PC-3 (cell line): ENCODE results near the gene TUBGCP3. TPM values are rescaled to one million over a fixed set of nuclear protein-coding genes. Genes with fewer than 3 reads are reported as not detected.

Experiments
- ATAC-seq: fragments of 200-7000 bp; cut with Tn5 transposase; 2 replicates; pipeline ENCODE4 v1.9.1; 2020; ENCODE audit warnings: mild to moderate bottlenecking, moderate library complexity
- BruUV-seq: library from RNA; stranded (reverse); fragments of 400-500 nt; replicated peaks from 2 replicates; lab custom pipeline; 2021; lab: Mats Ljungman, UMichigan
- CTCF ChIA-PET: fragments of 300-600 bp; sonication (Branson Sonifier 250); formaldehyde crosslinking; loops from one replicate; lab custom pipeline; 2022; ENCODE audit warnings: antibody characterized with exemption; lab: Charles Lee
- POLR2A ChIA-PET: fragments of 300-600 bp; sonication (Branson Sonifier 250); formaldehyde crosslinking; loops from one replicate; lab custom pipeline; 2022; ENCODE audit warnings: antibody characterized with exemption; ENCODE audit not compliant: unreplicated experiment; lab: Charles Lee
- DNase-seq: peaks from one replicate; pipeline ENCODE4 v3.0.0-alpha.2; 2015
- H2AFZ ChIP-seq: fragments of 300-600 bp; sonication (generic); 2 replicates; pipeline ENCODE4 v1.6.0; 2016; ENCODE audit warnings: antibody characterized with exemption, low read length
- H3F3A ChIP-seq: fragments of 300-600 bp; sonication (generic); one replicate; pipeline ENCODE4 v1.6.0; 2017; ENCODE audit warnings: antibody characterized with exemption, low read length, control low read depth, mild to moderate bottlenecking; ENCODE audit not compliant: unreplicated experiment
- H3K27ac ChIP-seq: fragments of 300-600 bp; sonication (generic); 2 replicates; pipeline ENCODE4 v1.5.1; 2016; ENCODE audit warnings: mild to moderate bottlenecking, low read length
- H3K27me3 ChIP-seq: fragments of 300-600 bp; sonication (generic); 2 replicates; pipeline ENCODE4 v1.6.1; 2016; ENCODE audit warnings: low read length, mixed read lengths
- H3K36me3 ChIP-seq: fragments of 300-600 bp; sonication (generic); 2 replicates; pipeline ENCODE4 v1.6.1; 2016; ENCODE audit warnings: low read depth, mixed run types, low read length, mixed read lengths
- H3K4me1 ChIP-seq: fragments of 300-600 bp; sonication (generic); 2 replicates; pipeline ENCODE4 v1.5.1; 2016; ENCODE audit warnings: low read length; ENCODE audit not compliant: insufficient read depth
- H3K4me2 ChIP-seq: fragments of 300-600 bp; sonication (generic); 2 replicates; pipeline ENCODE4 v1.6.0; 2016; ENCODE audit warnings: low read length
- H3K4me3 ChIP-seq: fragments of 300-600 bp; sonication (generic); 2 replicates; pipeline ENCODE4 v1.5.1; 2016; ENCODE audit warnings: mild to moderate bottlenecking, low read length, mixed read lengths
- H3K79me2 ChIP-seq: fragments of 300-600 bp; sonication (generic); 2 replicates; pipeline ENCODE4 v1.6.1; 2017; ENCODE audit warnings: low read length, mixed read lengths
- H3K9ac ChIP-seq: fragments of 300-600 bp; sonication (generic); 2 replicates; pipeline ENCODE4 v1.6.0; 2016; ENCODE audit warnings: mild to moderate bottlenecking, low read length
- H3K9me2 ChIP-seq: fragments of 300-600 bp; sonication (generic); replicated peaks from 2 replicates; pipeline ENCODE4 v1.6.1; 2016; ENCODE audit warnings: mixed run types, low read length, mixed read lengths
- H3K9me3 ChIP-seq: fragments of 300-600 bp; sonication (generic); 2 replicates; pipeline ENCODE4 v1.6.1; 2016; ENCODE audit warnings: low read length, mixed read lengths
- H4K20me1 ChIP-seq: fragments of 300-600 bp; sonication (generic); 2 replicates; pipeline ENCODE4 v1.6.1; 2016; ENCODE audit warnings: low read length, mixed read lengths
- CTCF ChIP-seq: fragments of 300-600 bp; sonication (generic); conservative IDR thresholded peaks from 2 replicates; pipeline ENCODE4 v1.5.1; 2017; ENCODE audit warnings: antibody characterized with exemption, low read depth, mild to moderate bottlenecking, low read length
- EZH2 ChIP-seq: fragments of 300-600 bp; sonication (generic); IDR thresholded peaks from one replicate; pipeline ENCODE4 v1.6.1; 2017; ENCODE audit warnings: antibody characterized with exemption, mild to moderate bottlenecking, low read length; ENCODE audit not compliant: unreplicated experiment
- EZH2phosphoT487 ChIP-seq: fragments of 300-600 bp; sonication (generic); IDR thresholded peaks from 2 replicates; pipeline ENCODE4 v1.6.1; 2018; ENCODE audit warnings: mild to moderate bottlenecking, antibody characterized with exemption, low read length, borderline replicate concordance
- intact Hi-C: fragments of 100-400 bp; cut with micrococcal nuclease; formaldehyde crosslinking; loops from 2 replicates; pipeline ENCODE4 v1.9.0; 2023
- total RNA-seq: library from RNA; depleted of rRNA; stranded (reverse); fragments of >200 nt; gene quantifications from 2 replicates; pipeline ENCODE4 v1.2.3, GENCODE V29; 2014

The TUBGCP3 gene
- total RNA-seq, 1 experiment from 2014 or later: 25.8 TPM

- H3K4me2 ChIP-seq: no peak overlapping the region
- no peaks in the 10 kb centered on the region for H3K36me3 ChIP-seq
- H3K27me3 ChIP-seq: no peaks in the 10 kb centered on the region
- H3K4me1 ChIP-seq: no peaks in the 10 kb centered on the region
- no peaks in the 10 kb centered on the region for H4K20me1 ChIP-seq
- CTCF ChIA-PET: no interaction called here
- DNase-seq (no peak), ATAC-seq (no peak)
- H3F3A ChIP-seq: no peaks in the 10 kb centered on the region
- POLR2A ChIA-PET: interaction anchor here (0.7 kb wide), 1 partner anchor 121 kb away, joined by 4 read pairs; no protein-coding TSS in a partner anchor
- H3K9me2 ChIP-seq: no peaks in the 10 kb centered on the region
- intact Hi-C loops: no loop called here
- H3K27ac ChIP-seq: no peak overlapping the region
- H3K79me2 ChIP-seq: no peaks in the 10 kb centered on the region
- TF ChIP-seq EZH2phosphoT487 (no peak), CTCF (no peak), EZH2 (no peak)
- BruUV-seq: no TSS peak
- no peak overlapping the region for H3K4me3 ChIP-seq
- no peaks in the 10 kb centered on the region for H3K9me3 ChIP-seq
- no peak overlapping the region for H3K9ac ChIP-seq
- H2AFZ ChIP-seq: no peak overlapping the region
These were observed 114.1 kb downstream of the TUBGCP3 start for GRCh38 chr13:112473818-112474217.

GRCh38 chr13:112469071-112469745, 118.7 kb downstream of the TUBGCP3 start:
- no TSS peak for BruUV-seq
- CTCF ChIA-PET: no interaction called here

More at GRCh38 chr13:112469071-112469745, 118.7 kb downstream of the TUBGCP3 start:
- no peak for TF ChIP-seq EZH2phosphoT487
- TF ChIP-seq EZH2: no peak
- no peak for TF ChIP-seq CTCF
- DNase-seq (no peak), ATAC-seq (no peak)
- Histone ChIP-seq H3K36me3 (no peaks in the 10 kb centered on the region), H3K27ac (no peak overlapping the region), H3F3A (no peaks in the 10 kb centered on the region), H3K4me1 (no peaks in the 10 kb centered on the region), H3K27me3 (no peaks in the 10 kb centered on the region), H4K20me1 (no peaks in the 10 kb centered on the region), H2AFZ (no peak overlapping the region), H3K4me2 (no peak overlapping the region), H3K79me2 (no peaks in the 10 kb centered on the region), H3K9me2 (no peaks in the 10 kb centered on the region), H3K4me3 (no peak overlapping the region), H3K9ac (no peak overlapping the region), H3K9me3 (no peaks in the 10 kb centered on the region)
- intact Hi-C loops: no loop called here
- POLR2A ChIA-PET: no interaction called here
